Measurements from ENCODE around the gene MSANTD7. TPM values are rescaled to one million over a fixed set of nuclear protein-coding genes. Genes with fewer than 3 reads are reported as not detected.

Gene MSANTD7
- total and polyA plus RNA-seq, 2 of the 13 experiments (the other 11 are each of a cell fraction or from before 2014, with no cell fraction given): 3.7 to 16.7 TPM

DNA sequence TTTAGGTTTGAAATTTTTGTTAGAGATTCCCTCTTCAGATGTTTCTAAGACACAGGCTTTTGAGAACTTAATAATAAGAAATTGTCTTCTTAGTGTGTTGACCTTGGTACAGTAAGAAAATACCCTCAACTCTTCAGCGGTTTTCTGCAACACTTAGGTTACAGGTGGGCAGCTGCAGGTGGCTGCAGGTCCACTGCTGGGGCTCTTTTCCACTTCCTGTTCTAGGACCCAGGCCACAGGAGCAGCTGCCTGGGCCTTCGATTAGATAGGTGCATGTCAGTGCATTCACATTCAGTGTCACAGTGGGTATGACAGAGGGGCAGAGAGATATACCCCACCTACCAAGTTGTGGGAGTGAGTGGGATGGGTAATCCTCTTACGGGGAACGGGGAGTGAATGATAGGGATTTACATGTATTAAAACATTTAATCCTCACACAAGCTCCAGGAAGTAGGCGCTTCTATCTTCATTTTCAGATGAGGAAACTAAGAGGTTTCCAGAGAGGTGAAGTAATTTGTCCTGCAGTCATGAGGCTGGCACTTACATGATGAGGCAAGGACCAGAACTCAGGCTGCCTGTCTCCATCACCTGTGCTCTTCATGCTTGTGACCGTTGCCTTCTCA is 20.3 kb downstream of the MSANTD7 start:
- ATAC-seq (no peak), DNase-seq (ENCODE audit: low spot score) (no peak), FAIRE-seq (no peak)
- Histone ChIP-seq H3K9ac (ENCODE audit: insufficient read depth, low read depth, low read length) (no peak overlapping the region), H3K79me2 (ENCODE audit: insufficient read depth, low read length) (no peaks in the 10 kb centered on the region), H4K20me1 (ENCODE audit: insufficient read depth, low read length) (no peaks in the 10 kb centered on the region), H2AFZ (ENCODE audit: low read length) (no peak overlapping the region), H3K27ac (ENCODE audit: extremely low read length, insufficient read depth, low read length) (no peak overlapping the region), H3K27me3 (ENCODE audit: control insufficient read depth in 1 of 2, insufficient read depth in 2 of 2, low read length in 2 of 2) (no peaks in the 10 kb centered on the region), H3K4me3 (replicated peaks in 1 of 3; ENCODE audit: insufficient read depth in 1 of 3, low read depth in 2 of 3, low read length in 3 of 3) (no peak overlapping the region), H3K36me3 (replicated peaks in 1 of 2; ENCODE audit: control insufficient read depth in 1 of 2, insufficient read depth in 2 of 2, low read length in 2 of 2) (peaks cover 0 to 9% of the 10 kb centered on the region in 2 experiments; a peak in 2 of 5 replicates), H3K4me1 (ENCODE audit: insufficient read depth, low read length) (peaks cover 10% of the 10 kb centered on the region; the same call in 1 of the 2 replicates), H3K9me3 (ENCODE audit: low read length) (no peaks in the 10 kb centered on the region), H3K4me2 (ENCODE audit: low read depth, low read length) (no peak overlapping the region)
- no peak for TF ChIP-seq PLRG1 (conservative IDR thresholded peaks at IDR 0.05)
- intact Hi-C loops (cut with micrococcal nuclease; ENCODE audit: unreplicated experiment): no loop called here
- no TSS peak for BruUV-seq (replicated peaks)
- in situ Hi-C loops (cut with HindIII; ENCODE audit: extremely low pct_ligation_motif_present, low pct_unique_long_range_greater_than_20kb): no loop called here
- ChIA-PET CTCF (ENCODE audit: low intra/inter-chr PET ratio, low total read pairs) (no interaction called here), POLR2A (no interaction called here)
- 93% methylated on average over 6 of the region's 6 CpGs for WGBS (ENCODE audit: low lambda C conversion rate)

DNA sequence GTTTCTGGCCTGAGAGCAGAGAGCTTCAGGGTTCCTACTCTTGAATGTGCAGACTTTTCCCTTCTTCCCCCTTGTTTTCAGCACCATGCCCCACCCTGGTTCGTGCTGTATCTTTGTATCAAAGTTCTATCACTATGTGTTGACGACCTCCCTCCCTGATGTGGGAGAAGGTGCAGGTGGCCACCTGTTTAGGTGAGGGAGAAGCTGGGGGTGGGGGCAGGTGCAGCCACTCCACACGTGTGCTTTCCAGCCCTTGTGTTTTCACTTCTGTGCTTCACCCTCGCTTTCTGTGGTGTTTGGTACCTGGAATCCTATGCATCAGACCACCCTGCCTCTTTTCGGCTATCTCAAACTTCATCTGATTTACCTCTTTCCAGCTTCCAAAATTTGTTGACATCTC is 20.9 kb downstream of the MSANTD7 start:
- intact Hi-C loops (cut with micrococcal nuclease; ENCODE audit: unreplicated experiment) (no loop called here), in situ Hi-C loops (cut with HindIII; ENCODE audit: extremely low pct_ligation_motif_present, low pct_unique_long_range_greater_than_20kb) (no loop called here)
- CTCF ChIA-PET (ENCODE audit: low intra/inter-chr PET ratio, low total read pairs): no interaction called here
- FAIRE-seq (no peak), ATAC-seq (no peak), DNase-seq (ENCODE audit: low spot score) (no peak)
- Histone ChIP-seq H3K9ac (ENCODE audit: insufficient read depth, low read depth, low read length) (no peak overlapping the region), H4K20me1 (ENCODE audit: insufficient read depth, low read length) (no peaks in the 10 kb centered on the region), H3K4me2 (ENCODE audit: low read depth, low read length) (no peak overlapping the region), H3K4me1 (ENCODE audit: insufficient read depth, low read length) (peaks cover 10% of the 10 kb centered on the region; the same call in 1 of the 2 replicates), H3K36me3 (replicated peaks in 1 of 2; ENCODE audit: control insufficient read depth in 1 of 2, insufficient read depth in 2 of 2, low read length in 2 of 2) (peaks cover 0 to 9% of the 10 kb centered on the region in 2 experiments; a peak in 2 of 5 replicates), H3K27ac (ENCODE audit: extremely low read length, insufficient read depth, low read length) (no peak overlapping the region), H2AFZ (ENCODE audit: low read length) (no peak overlapping the region), H3K79me2 (ENCODE audit: insufficient read depth, low read length) (no peaks in the 10 kb centered on the region), H3K27me3 (ENCODE audit: control insufficient read depth in 1 of 2, insufficient read depth in 2 of 2, low read length in 2 of 2) (no peaks in the 10 kb centered on the region), H3K4me3 (replicated peaks in 1 of 3; ENCODE audit: insufficient read depth in 1 of 3, low read depth in 2 of 3, low read length in 3 of 3) (no peak overlapping the region), H3K9me3 (ENCODE audit: low read length) (no peaks in the 10 kb centered on the region)
- no TSS peak for BruUV-seq (replicated peaks)
- WGBS (ENCODE audit: low lambda C conversion rate): 94% methylated on average over 5 of the region's 5 CpGs
- POLR2A ChIA-PET: no interaction called here
- TF ChIP-seq ZNF138 (CRISPR knock-in tag; IDR thresholded peaks at IDR 0.05; ENCODE audit: low read depth) (no peak), TEAD3 (CRISPR knock-in tag; optimal IDR thresholded peaks at IDR 0.05; ENCODE audit: borderline replicate concordance) (no peak), ZNF891 (CRISPR knock-in tag; IDR thresholded peaks at IDR 0.05) (no peak), FOXP1 (IDR thresholded peaks at IDR 0.05) (no peak), FOXP1 (CRISPR knock-in tag; IDR thresholded peaks at IDR 0.05) (no peak), BRD4 (CRISPR knock-in tag; IDR thresholded peaks at IDR 0.05) (no peak), ZNF256 (CRISPR knock-in tag; conservative IDR thresholded peaks at IDR 0.05) (no peak)
- TF ChIP-seq, protein P1, sequence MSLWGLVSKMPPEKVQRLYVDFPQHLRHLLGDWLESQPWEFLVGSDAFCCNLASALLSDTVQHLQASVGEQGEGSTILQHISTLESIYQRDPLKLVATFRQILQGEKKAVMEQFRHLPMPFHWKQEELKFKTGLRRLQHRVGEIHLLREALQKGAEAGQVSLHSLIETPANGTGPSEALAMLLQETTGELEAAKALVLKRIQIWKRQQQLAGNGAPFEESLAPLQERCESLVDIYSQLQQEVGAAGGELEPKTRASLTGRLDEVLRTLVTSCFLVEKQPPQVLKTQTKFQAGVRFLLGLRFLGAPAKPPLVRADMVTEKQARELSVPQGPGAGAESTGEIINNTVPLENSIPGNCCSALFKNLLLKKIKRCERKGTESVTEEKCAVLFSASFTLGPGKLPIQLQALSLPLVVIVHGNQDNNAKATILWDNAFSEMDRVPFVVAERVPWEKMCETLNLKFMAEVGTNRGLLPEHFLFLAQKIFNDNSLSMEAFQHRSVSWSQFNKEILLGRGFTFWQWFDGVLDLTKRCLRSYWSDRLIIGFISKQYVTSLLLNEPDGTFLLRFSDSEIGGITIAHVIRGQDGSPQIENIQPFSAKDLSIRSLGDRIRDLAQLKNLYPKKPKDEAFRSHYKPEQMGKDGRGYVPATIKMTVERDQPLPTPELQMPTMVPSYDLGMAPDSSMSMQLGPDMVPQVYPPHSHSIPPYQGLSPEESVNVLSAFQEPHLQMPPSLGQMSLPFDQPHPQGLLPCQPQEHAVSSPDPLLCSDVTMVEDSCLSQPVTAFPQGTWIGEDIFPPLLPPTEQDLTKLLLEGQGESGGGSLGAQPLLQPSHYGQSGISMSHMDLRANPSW (CRISPR knock-in tag; IDR thresholded peaks at IDR 0.05; ENCODE audit: borderline replicate concordance): no peak
- TF ChIP-seq, protein P2, sequence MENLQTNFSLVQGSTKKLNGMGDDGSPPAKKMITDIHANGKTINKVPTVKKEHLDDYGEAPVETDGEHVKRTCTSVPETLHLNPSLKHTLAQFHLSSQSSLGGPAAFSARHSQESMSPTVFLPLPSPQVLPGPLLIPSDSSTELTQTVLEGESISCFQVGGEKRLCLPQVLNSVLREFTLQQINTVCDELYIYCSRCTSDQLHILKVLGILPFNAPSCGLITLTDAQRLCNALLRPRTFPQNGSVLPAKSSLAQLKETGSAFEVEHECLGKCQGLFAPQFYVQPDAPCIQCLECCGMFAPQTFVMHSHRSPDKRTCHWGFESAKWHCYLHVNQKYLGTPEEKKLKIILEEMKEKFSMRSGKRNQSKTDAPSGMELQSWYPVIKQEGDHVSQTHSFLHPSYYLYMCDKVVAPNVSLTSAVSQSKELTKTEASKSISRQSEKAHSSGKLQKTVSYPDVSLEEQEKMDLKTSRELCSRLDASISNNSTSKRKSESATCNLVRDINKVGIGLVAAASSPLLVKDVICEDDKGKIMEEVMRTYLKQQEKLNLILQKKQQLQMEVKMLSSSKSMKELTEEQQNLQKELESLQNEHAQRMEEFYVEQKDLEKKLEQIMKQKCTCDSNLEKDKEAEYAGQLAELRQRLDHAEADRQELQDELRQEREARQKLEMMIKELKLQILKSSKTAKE (CRISPR knock-in tag; IDR thresholded peaks at IDR 0.05; ENCODE audit: borderline replicate concordance): no peak
- TF ChIP-seq, protein P3, sequence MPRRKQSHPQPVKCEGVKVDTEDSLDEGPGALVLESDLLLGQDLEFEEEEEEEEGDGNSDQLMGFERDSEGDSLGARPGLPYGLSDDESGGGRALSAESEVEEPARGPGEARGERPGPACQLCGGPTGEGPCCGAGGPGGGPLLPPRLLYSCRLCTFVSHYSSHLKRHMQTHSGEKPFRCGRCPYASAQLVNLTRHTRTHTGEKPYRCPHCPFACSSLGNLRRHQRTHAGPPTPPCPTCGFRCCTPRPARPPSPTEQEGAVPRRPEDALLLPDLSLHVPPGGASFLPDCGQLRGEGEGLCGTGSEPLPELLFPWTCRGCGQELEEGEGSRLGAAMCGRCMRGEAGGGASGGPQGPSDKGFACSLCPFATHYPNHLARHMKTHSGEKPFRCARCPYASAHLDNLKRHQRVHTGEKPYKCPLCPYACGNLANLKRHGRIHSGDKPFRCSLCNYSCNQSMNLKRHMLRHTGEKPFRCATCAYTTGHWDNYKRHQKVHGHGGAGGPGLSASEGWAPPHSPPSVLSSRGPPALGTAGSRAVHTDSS (CRISPR knock-in tag; conservative IDR thresholded peaks at IDR 0.05): no peak
